ENCODE data around the gene PPP1R37.
"Not testable (repeated sequence)": the region's sequence is repeated elsewhere in the genome, so short reads cannot be mapped to it uniquely, and the experiment has no call there.

PPP1R37 gene

DNA sequence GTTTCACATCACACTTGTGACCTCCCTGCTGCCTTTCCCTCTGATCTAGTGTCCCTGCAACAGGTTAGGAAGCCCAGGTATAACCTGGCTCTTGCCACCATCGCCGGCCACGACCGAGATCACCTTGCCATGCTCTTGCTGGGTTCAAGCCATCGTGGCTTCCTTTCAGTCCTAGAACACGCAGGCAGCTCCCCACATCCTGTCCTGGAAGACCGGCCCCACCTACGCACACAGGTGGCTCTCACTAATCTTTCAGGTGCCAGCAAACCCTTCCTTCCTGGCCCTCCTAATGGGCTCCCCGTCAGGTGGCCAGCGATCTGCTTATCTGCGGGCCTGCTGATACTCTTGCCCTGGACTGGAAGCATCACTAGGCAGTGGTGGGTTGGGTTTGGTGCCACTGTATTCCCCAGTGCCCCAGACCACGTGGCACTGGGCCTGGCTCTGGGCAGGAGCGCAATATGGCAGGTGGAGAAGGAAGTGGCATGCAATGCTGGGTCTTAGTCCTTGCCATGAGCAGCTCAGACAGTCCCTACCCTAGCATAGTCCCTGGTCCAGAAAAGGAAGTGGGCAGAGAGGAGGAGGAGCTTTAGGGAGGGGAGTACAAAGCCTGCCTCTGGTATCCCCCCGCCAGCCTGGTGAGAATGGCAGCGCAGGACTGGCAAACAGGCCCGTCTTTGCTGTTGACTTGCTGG lies 11.8 kb downstream of the PPP1R37 start:
- DNase-seq (ENCODE audit: low spot score in 2 of 2) (no peak), ATAC-seq (ENCODE audit: low read depth) (no peak)
- peaks cover 32% of the 10 kb centered on the region for H3K4me1 Mint-ChIP-seq
- peak overlapping the region; percentile 73 for H3K27ac Mint-ChIP-seq
- H3K36me3 Mint-ChIP-seq = no peaks in the 10 kb centered on the region
- H3K4me3 Mint-ChIP-seq = peak overlapping the region; percentile 36
- no peaks in the 10 kb centered on the region for H3K9me3 Mint-ChIP-seq
- H3K27me3 Mint-ChIP-seq = no peaks in the 10 kb centered on the region

DNA sequence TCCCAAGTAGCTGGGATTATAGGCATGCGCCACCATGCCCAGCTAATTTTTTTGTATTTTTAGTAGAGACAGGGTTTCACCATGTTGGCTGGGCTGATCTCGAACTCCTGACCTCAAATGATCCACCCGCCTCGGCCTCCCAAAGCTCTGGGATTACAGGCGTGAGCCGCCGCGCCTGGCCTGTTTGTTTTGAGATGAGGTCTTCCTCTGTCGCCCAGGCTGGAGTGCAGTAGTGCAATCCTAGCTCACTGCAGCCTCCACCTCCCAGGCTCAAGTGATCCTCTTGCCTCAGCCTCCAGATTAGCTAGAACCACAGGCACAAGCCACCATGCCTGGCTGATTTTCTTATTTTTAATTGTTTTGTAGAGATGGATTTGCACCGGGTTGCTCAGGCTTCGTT lies 13.4 kb downstream of the PPP1R37 start:
- H3K4me3 Mint-ChIP-seq; ATAC-seq (ENCODE audit: low read depth); H3K36me3 Mint-ChIP-seq; H3K27ac Mint-ChIP-seq; DNase-seq (ENCODE audit: low spot score in 2 of 2); H3K27me3 Mint-ChIP-seq; H3K9me3 Mint-ChIP-seq: not testable (repeated sequence)
- peaks cover 24% of the 10 kb centered on the region for H3K4me1 Mint-ChIP-seq

- ATAC-seq (ENCODE audit: low read depth) = no peak
- Mint-ChIP-seq H3K9me3 (no peaks in the 10 kb centered on the region), H3K4me3 (no peak overlapping the region), H3K27ac (no peak overlapping the region), H3K4me1 (peaks cover 26% of the 10 kb centered on the region), H3K27me3 (no peaks in the 10 kb centered on the region), H3K36me3 (no peaks in the 10 kb centered on the region)
- no peak for DNase-seq (ENCODE audit: low spot score in 2 of 2)
These were observed 14.7 kb downstream of the PPP1R37 start for GRCh38 chr19:45107621-45108150.

DNA sequence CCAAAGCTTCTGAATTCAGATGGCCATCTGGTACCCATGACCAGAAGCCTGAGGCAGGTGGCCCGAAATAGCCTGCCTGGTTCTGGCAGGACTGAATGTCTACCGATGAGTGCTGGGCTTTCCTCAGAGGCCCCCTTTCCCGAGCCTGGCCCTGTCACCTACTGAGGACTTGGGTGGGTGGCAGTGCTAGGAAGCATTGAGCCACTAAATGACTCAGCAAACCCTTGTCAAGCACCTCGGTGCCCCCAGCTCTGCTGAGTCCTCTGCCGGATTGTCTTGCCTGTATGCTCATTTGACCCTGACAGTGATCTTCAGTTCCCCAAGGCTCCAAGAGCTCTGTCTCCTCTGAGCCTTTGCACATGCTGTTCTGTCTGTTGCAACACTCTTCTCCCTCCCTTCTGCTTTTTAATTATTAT lies 17.9 kb downstream of the PPP1R37 start:
- Mint-ChIP-seq H3K9me3 (no peaks in the 10 kb centered on the region), H3K4me3 (no peak overlapping the region), H3K27me3 (no peaks in the 10 kb centered on the region), H3K27ac (no peak overlapping the region), H3K36me3 (no peaks in the 10 kb centered on the region), H3K4me1 (peaks cover 12% of the 10 kb centered on the region)
- ATAC-seq (ENCODE audit: low read depth) = no peak
- no peak for DNase-seq (ENCODE audit: low spot score in 2 of 2)

- H3K36me3 Mint-ChIP-seq = no peaks in the 10 kb centered on the region
- H3K27ac Mint-ChIP-seq = no peak overlapping the region
- H3K4me1 Mint-ChIP-seq = peaks cover 19% of the 10 kb centered on the region
- ATAC-seq (ENCODE audit: low read depth) = no peak
- DNase-seq (ENCODE audit: low spot score in 2 of 2) = no peak
- H3K4me3 Mint-ChIP-seq = no peak overlapping the region
- H3K27me3 Mint-ChIP-seq = no peaks in the 10 kb centered on the region
- no peaks in the 10 kb centered on the region for H3K9me3 Mint-ChIP-seq
These were observed 19.3 kb downstream of the PPP1R37 start for GRCh38 chr19:45112111-45112827.

DNA sequence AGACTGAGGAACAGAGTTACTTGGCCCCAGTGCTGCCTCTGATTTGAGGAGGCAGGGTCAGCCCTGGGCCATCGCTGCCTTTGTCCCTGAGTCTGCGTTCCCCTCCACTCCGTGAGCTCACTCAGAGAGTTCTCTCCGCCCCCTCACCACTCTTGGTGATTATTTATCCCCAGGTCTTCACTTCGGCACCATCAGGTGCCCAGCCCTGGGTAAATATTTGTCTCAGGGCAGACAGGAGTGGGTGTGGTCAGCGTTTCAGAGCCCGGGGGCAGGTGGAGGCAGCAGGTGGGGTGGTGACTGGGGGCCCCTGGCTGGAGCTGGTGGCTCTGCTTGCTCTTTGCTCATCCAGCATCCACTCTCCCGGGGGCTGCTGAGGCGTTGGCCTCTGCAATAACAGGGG lies 20.6 kb downstream of the PPP1R37 start:
- ATAC-seq (ENCODE audit: low read depth) (no peak), DNase-seq (ENCODE audit: low spot score in 2 of 2) (no peak)
- Mint-ChIP-seq H3K36me3 (no peaks in the 10 kb centered on the region), H3K27me3 (no peaks in the 10 kb centered on the region), H3K4me3 (no peak overlapping the region), H3K4me1 (peaks cover 26% of the 10 kb centered on the region), H3K27ac (no peak overlapping the region), H3K9me3 (no peaks in the 10 kb centered on the region)

DNA sequence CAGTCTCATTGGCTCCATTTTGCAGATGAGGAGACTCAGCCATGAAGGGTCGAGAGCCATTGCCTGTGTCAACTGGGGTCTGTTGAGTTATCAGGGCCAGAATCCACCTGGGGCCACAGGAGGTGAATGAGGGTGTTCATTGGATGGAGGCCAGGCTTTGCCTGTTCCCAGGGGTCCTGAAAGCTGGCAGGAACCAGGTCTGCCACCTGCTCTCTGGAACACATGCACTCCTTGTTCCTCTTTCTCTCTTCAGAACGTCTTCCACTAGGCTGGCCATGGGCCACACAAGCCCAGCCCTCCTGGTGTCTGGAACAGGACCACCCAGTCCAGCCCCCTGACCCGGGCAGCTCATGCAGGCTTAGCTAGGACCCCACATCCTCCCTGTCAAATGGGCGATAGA lies 21.1 kb downstream of the PPP1R37 start:
- Mint-ChIP-seq H3K9me3 (no peaks in the 10 kb centered on the region), H3K27ac (no peak overlapping the region), H3K27me3 (no peaks in the 10 kb centered on the region), H3K4me3 (no peak overlapping the region), H3K36me3 (no peaks in the 10 kb centered on the region), H3K4me1 (peaks cover 29% of the 10 kb centered on the region)
- ATAC-seq (ENCODE audit: low read depth) = no peak
- DNase-seq (ENCODE audit: low spot score in 2 of 2) = no peak

DNA sequence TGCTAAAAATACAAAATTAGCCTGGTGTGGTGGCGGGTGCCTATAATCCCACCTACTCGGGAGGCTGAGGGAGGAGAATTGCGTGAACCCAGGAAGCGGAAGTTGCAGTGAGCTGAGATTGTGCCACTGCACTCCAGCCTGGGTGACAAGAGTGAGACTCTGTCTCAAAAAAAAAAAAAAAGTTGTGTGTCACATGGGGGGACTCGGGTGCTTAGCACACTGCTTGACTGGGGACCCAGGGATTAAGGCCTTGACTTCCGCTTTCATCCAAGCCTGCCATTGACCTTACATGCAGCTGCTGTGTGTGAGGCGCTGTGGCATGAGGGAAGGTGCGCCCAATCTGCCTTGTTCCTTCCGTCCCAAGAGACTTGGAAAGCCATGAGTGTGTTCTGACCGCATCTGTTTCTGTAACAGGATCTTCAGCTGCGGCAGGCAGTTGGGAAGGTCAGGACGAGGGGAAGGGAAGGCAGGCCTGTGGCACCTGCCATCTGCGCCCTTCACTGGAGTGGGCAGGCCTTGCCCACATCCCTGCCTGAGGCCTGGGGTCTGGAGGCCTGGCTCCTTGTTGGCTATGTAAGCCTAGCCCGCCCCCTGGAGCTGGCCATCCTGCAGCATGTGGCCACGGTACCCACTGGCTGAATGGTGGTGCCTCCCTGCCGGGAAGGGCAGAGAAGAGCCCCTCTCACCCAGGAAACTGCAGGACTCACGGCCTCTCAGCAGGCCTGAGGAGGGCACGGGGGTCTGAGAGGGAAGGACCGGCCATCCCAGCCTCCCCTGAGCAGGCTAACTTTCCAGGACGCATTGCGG lies 23.0 kb downstream of the PPP1R37 start:
- ATAC-seq (ENCODE audit: low read depth) (no peak), DNase-seq (ENCODE audit: low spot score in 2 of 2) (no peak)
- H3K9me3 Mint-ChIP-seq = no peaks in the 10 kb centered on the region
- H3K4me3 Mint-ChIP-seq = no peak overlapping the region
- H3K36me3 Mint-ChIP-seq = no peaks in the 10 kb centered on the region
- H3K4me1 Mint-ChIP-seq = peaks cover 34% of the 10 kb centered on the region
- no peaks in the 10 kb centered on the region for H3K27me3 Mint-ChIP-seq
- H3K27ac Mint-ChIP-seq = no peak overlapping the region

- H3K27me3 Mint-ChIP-seq = no peaks in the 10 kb centered on the region
- H3K36me3 Mint-ChIP-seq = no peaks in the 10 kb centered on the region
- no peaks in the 10 kb centered on the region for H3K9me3 Mint-ChIP-seq
- peaks cover 39% of the 10 kb centered on the region for H3K4me1 Mint-ChIP-seq
- ATAC-seq (ENCODE audit: low read depth) (peak; percentile 49), DNase-seq (ENCODE audit: low spot score in 2 of 2) (no peak)
- H3K27ac Mint-ChIP-seq = peak overlapping the region; percentile 53
- peak overlapping the region; percentile 71 for H3K4me3 Mint-ChIP-seq
These were observed 24.2 kb downstream of the PPP1R37 start for GRCh38 chr19:45117167-45117594.

DNA sequence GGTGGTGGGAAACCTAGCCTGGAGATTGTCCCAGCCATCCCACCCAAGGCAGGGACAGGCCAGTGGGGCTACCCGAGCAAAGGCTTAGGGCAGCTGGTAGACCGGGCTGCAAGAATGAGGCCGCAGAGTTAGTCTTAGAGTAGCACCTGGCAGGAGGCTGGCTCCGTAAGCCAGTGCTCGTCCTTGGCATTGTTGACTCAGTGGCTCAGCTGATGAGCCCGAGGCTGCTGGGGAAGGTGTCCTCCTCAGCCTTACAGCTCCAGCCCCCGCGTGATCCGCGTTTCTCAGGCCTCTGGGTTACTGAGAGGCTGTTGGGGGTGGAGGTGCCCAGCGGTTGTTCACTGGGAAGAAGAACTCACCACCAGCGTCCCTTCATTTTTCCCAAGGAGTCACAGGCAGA lies 24.7 kb downstream of the PPP1R37 start:
- Mint-ChIP-seq H3K36me3 (no peaks in the 10 kb centered on the region), H3K9me3 (no peaks in the 10 kb centered on the region), H3K4me1 (peaks cover 38% of the 10 kb centered on the region), H3K27me3 (no peaks in the 10 kb centered on the region), H3K27ac (no peak overlapping the region), H3K4me3 (no peak overlapping the region)
- ATAC-seq (ENCODE audit: low read depth) (no peak), DNase-seq (ENCODE audit: low spot score in 2 of 2) (no peak)

DNA sequence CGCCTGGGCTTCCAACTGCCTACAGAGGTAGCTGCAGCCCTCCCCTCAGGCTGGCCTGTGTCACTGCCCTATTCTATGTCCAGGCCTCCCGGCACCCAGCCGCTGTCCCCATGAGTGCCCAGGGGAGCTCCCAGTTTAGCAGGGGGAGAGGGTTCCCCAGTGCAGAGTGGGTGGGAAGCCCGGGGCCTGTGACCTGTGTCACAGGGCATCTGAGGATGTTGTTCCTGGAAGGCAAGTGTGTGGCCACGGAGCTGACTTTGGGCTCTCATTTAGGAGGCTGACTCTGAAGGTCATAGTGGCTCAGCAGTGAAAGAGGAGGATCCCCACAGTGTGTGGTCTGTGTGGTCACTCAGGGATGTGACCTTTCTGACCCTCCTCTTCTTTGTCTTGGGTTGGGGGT lies 25.1 kb downstream of the PPP1R37 start:
- H3K36me3 Mint-ChIP-seq = no peaks in the 10 kb centered on the region
- ATAC-seq (ENCODE audit: low read depth) = no peak
- H3K4me3 Mint-ChIP-seq = peak overlapping the region; percentile 43
- no peaks in the 10 kb centered on the region for H3K9me3 Mint-ChIP-seq
- no peak for DNase-seq (ENCODE audit: low spot score in 2 of 2)
- H3K27ac Mint-ChIP-seq = peak overlapping the region; percentile 78
- H3K27me3 Mint-ChIP-seq = no peaks in the 10 kb centered on the region
- peaks cover 38% of the 10 kb centered on the region for H3K4me1 Mint-ChIP-seq

DNA sequence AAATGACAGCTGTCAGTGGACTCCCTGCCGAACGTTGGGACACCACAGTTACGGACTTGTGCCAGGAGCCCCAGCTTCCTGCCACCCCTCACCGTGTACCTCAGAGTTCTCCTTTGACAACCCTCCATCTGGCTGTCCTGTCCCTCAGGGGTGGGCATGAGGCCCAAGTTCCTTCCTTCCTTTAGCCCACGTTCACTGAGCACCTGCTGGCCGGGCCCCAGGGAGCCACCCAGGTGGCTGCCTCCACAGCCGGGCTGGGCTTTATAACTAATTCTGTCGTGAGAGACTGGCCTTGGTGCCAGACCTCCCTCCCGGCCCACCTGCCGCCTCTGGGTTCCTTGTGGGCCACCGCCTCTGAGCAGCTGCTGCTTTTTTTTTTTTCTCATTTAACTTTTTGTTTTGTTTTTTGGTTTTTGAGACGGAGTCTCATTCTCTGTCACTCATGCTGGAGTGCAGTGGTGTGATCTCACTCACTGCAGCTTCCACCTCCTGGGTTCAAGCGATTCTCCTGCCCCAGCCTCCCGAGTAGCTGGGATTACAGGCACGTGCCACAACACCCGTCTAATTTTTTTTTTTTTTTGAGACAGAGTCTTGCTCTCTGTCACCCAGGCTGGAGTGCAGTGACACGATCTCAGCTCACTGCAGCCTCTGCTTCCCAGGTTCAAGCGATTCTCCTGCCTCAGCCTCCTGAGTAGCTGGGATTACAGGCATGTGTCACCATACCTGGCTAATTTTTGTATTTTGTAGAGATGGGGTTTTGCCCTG lies 25.8 kb downstream of the PPP1R37 start:
- Mint-ChIP-seq H3K4me3 (peak overlapping the region; percentile 18), H3K27ac (peak overlapping the region; percentile 78), H3K4me1 (peaks cover 39% of the 10 kb centered on the region)
- not testable (repeated sequence) for H3K27me3 Mint-ChIP-seq, H3K36me3 Mint-ChIP-seq, H3K9me3 Mint-ChIP-seq
- ATAC-seq (ENCODE audit: low read depth) (peak; percentile 72), DNase-seq (ENCODE audit: low spot score in 2 of 2) (peak in 1 of 2 donors; percentile 18)

- ATAC-seq (ENCODE audit: low read depth) = no peak
- no peaks in the 10 kb centered on the region for H3K27me3 Mint-ChIP-seq
- DNase-seq (ENCODE audit: low spot score in 2 of 2) = no peak
These were observed 26.6 kb downstream of the PPP1R37 start for GRCh38 chr19:45119582-45119981.

More at GRCh38 chr19:45119582-45119981, 26.6 kb downstream of the PPP1R37 start:
- H3K4me3 Mint-ChIP-seq = no peak overlapping the region
- no peak overlapping the region for H3K27ac Mint-ChIP-seq
- H3K36me3 Mint-ChIP-seq = no peaks in the 10 kb centered on the region
- no peaks in the 10 kb centered on the region for H3K9me3 Mint-ChIP-seq
- H3K4me1 Mint-ChIP-seq = peaks cover 37% of the 10 kb centered on the region

Data from memory B cell (primary cell).